Measurements from ENCODE around the gene TMPRSS4. TPM values are rescaled to one million over a fixed set of nuclear protein-coding genes. Genes with fewer than 3 reads are reported as not detected.

Gene TMPRSS4
- total RNA-seq, 1 donor from 2014 or later, result not detected

DNA sequence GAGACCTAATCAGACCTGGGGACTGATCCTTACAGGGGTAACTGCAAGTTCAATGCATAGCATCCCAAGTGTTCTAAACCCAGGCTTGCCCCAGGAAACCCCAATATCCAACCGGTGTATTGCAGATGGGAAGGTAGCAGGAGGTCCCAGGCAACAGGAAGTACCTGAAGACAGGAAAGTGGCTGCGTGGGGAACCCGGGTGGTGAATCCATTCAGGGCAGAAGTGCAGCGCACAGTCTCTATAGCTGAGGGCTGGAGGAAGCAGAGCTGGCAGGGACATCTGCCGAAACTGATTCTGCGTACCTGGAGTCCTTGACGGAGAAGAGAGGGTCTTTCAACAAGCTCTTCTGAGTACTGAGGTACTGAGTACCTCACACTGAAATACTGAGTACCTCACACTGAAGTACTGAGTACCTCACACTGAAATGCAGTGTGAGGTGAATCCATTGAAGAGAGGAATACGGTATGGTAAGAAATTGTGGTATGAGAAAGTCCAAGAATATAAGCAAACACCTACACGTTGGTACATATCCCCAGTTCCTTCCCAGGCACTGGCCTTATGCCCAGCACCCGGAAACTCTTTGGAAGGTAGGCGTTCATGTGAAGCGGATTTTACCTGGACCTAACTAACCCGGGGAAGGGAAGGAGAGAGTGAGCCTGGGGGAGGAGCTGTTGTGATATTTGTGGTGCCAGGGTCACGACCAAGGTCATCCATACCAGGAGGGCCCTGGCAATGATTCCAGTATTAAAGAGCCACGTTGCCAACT is 55.7 kb downstream of the TMPRSS4 start:
- no peak overlapping the region for H3K27ac ChIP-seq
- no peak for DNase-seq (ENCODE audit: low spot score in 2 of 2)
- TF ChIP-seq, protein P1, sequence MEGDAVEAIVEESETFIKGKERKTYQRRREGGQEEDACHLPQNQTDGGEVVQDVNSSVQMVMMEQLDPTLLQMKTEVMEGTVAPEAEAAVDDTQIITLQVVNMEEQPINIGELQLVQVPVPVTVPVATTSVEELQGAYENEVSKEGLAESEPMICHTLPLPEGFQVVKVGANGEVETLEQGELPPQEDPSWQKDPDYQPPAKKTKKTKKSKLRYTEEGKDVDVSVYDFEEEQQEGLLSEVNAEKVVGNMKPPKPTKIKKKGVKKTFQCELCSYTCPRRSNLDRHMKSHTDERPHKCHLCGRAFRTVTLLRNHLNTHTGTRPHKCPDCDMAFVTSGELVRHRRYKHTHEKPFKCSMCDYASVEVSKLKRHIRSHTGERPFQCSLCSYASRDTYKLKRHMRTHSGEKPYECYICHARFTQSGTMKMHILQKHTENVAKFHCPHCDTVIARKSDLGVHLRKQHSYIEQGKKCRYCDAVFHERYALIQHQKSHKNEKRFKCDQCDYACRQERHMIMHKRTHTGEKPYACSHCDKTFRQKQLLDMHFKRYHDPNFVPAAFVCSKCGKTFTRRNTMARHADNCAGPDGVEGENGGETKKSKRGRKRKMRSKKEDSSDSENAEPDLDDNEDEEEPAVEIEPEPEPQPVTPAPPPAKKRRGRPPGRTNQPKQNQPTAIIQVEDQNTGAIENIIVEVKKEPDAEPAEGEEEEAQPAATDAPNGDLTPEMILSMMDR (IDR thresholded peaks at IDR 0.05), result no peak
- no peaks in the 10 kb centered on the region for H3K27me3 ChIP-seq
- intact Hi-C loops (cut with DNase I), result no loop called here
- H3K4me3 ChIP-seq, result no peak overlapping the region
- H3K4me1 ChIP-seq, result no peaks in the 10 kb centered on the region
- H3K9me3 ChIP-seq, result no peaks in the 10 kb centered on the region
- no peaks in the 10 kb centered on the region for H3K36me3 ChIP-seq

DNA sequence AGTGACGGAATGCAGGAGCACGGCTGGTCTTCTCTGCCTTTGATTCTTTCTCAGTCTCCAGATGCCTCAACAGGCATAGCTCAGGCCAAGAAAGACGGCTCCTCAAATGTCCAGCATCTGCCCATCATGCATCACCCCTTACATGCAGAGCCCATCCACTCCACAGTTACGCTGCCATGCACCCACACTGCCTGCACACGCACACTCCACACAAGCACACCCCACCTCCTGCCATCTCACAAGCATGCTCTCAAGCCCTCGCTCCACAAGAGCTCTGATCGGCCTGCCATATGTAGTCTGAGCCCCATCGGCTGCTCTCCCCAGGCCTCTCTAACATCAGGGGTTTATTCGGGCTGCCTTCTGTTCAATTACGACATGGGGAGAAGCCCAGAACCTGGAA is 56.9 kb downstream of the TMPRSS4 start:
- Histone ChIP-seq H3K27me3 (no peaks in the 10 kb centered on the region), H3K27ac (no peak overlapping the region), H3K9me3 (no peaks in the 10 kb centered on the region), H3K36me3 (no peaks in the 10 kb centered on the region), H3K4me1 (no peaks in the 10 kb centered on the region), H3K4me3 (no peak overlapping the region)
- intact Hi-C loops (cut with DNase I), result no loop called here
- TF ChIP-seq, protein P1 (IDR thresholded peaks at IDR 0.05), result no peak
- DNase-seq (ENCODE audit: low spot score in 2 of 2), result no peak

DNA sequence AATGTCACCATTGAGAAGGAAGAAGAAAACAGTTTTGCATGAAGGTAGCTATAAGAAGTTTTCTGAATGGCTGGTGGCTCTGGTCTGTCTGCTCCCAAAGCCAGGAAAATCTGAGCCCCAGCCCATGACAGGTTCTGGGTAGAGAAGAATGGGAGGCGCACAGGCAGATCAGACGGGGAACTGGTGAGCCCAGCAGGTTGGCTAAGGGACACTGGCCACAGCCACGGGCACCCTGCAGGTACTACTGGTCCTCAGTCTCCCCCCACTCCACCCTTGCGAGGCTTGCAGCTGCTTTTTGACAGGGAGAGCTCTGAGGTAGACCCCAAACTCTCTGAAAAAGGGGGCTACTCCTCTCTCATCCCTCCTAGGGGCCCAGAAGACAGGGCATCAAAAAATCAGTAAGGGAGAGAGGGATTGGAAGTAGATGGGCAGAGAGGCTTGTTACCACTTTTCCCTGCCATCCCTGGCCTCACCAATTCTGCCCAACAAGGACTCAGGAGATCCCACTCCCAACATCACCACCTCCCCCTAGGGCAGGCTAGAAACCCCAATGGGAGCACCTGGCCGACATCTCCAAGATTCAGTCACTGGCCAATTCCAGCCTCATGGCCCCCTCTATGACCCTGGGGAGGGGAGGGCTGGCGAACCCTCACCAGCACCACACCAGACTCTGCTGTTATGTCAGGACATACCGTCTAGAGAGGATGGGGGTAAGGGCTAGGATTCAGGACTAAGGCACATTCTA is 58.3 kb downstream of the TMPRSS4 start:
- H3K4me3 ChIP-seq, result no peak overlapping the region
- H3K9me3 ChIP-seq, result no peaks in the 10 kb centered on the region
- TF ChIP-seq, protein P1 (IDR thresholded peaks at IDR 0.05), result no peak
- no peaks in the 10 kb centered on the region for H3K36me3 ChIP-seq
- no peak for DNase-seq (ENCODE audit: low spot score in 2 of 2)
- intact Hi-C loops (cut with DNase I), result no loop called here
- no peaks in the 10 kb centered on the region for H3K4me1 ChIP-seq
- no peaks in the 10 kb centered on the region for H3K27me3 ChIP-seq
- no peak overlapping the region for H3K27ac ChIP-seq

DNA sequence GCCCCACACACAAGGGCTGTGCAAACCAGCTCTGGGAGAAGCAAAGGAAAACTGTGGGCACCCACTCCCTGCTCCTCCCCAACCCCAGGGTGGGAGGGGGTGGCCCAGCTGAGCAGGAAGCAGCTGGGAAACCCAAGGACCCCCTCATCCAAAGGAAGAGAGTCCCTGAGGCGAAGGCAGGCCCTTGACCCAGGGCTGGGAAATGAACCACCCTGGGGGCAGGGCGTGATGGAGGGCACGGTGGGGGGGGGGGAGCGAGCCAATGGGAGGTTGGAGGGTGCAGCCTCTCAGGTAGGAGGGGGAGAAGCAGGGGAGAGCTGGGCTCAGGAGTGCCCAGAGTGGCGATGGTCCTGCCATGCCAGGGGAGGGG is 58.9 kb downstream of the TMPRSS4 start:
- TF ChIP-seq, protein P1 (IDR thresholded peaks at IDR 0.05), result no peak

DNA sequence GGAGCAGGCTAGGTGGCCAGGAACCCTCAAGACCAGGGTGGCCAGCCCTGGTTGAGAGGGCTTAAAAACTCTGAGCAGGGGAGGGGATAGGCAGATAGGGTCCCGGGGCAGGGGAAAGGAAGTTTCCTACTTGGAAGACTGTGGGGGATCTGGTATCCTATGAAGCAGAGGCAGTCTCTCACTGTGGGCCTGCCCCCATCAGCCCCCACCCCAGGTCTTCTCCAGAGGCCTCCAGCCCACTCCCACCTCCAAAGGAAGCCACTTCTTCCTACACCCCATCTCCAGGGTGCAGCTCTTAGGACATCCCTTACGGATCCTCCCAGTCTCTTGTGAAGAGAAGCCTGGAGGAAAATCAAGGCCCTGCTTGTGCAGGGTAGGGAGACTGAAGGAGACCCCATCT is 59.5 kb downstream of the TMPRSS4 start:
- intact Hi-C loops (cut with DNase I), result no loop called here
- no peak overlapping the region for H3K27ac ChIP-seq
- H3K36me3 ChIP-seq, result no peaks in the 10 kb centered on the region
- DNase-seq (ENCODE audit: low spot score in 2 of 2), result no peak
- H3K4me1 ChIP-seq, result no peaks in the 10 kb centered on the region
- H3K27me3 ChIP-seq, result no peaks in the 10 kb centered on the region
- TF ChIP-seq, protein P1 (IDR thresholded peaks at IDR 0.05), result no peak
- no peaks in the 10 kb centered on the region for H3K9me3 ChIP-seq
- no peak overlapping the region for H3K4me3 ChIP-seq

More for the DNA sequence above, 58.9 kb downstream of the TMPRSS4 start:
- no peaks in the 10 kb centered on the region for H3K4me1 ChIP-seq
- intact Hi-C loops (cut with DNase I), result no loop called here
- no peak for DNase-seq (ENCODE audit: low spot score in 2 of 2)
- H3K36me3 ChIP-seq, result no peaks in the 10 kb centered on the region
- no peak overlapping the region for H3K27ac ChIP-seq
- no peak overlapping the region for H3K4me3 ChIP-seq
- no peaks in the 10 kb centered on the region for H3K27me3 ChIP-seq
- H3K9me3 ChIP-seq, result no peaks in the 10 kb centered on the region

Measured in ascending aorta (tissue), 2 donors.